Activated T-cell treated with anti-CD3 and anti-CD28 coated beads for 1 hour (primary cell): ENCODE results near the gene SYNE3.

Experiments used
- DNase-seq: peaks from one replicate; pipeline ENCODE4 v3.0.0-alpha.2; 2020; ENCODE audit warnings: low read depth

Gene SYNE3

GRCh38 chr14:95516554-95517181, at the start of gene SYNE3:
TSS of gene SYNE3 (minus strand) at chr14:95516650. CDS start at chr14:95475821, 40,829 bp downstream.
- peak; percentile 42 for DNase-seq

GRCh38 chr14:95564060-95564459, 47.6 kb upstream of the SYNE3 start:
- DNase-seq: no peak

- DNase-seq: no peak
Observed at GRCh38 chr14:95562892-95563685, 46.6 kb upstream of the SYNE3 start.

GRCh38 chr14:95561001-95561412, 44.6 kb upstream of the SYNE3 start:
- DNase-seq: peak; percentile 82

GRCh38 chr14:95559203-95559602, 42.8 kb upstream of the SYNE3 start:
- DNase-seq: no peak

- DNase-seq: no peak
Observed at GRCh38 chr14:95557832-95558231, 41.4 kb upstream of the SYNE3 start.

GRCh38 chr14:95557291-95557690, 40.8 kb upstream of the SYNE3 start:
- DNase-seq: no peak

- no peak for DNase-seq
Observed at GRCh38 chr14:95555053-95555452, 38.6 kb upstream of the SYNE3 start.

- no peak for DNase-seq
Observed at GRCh38 chr14:95553141-95553540, 36.7 kb upstream of the SYNE3 start.

- no peak for DNase-seq
Observed at GRCh38 chr14:95551435-95551834, 35.0 kb upstream of the SYNE3 start.

- DNase-seq: no peak
Observed at GRCh38 chr14:95549656-95550585, 33.5 kb upstream of the SYNE3 start.

- no peak for DNase-seq
Observed at GRCh38 chr14:95548328-95548929, 32.0 kb upstream of the SYNE3 start.

- DNase-seq: no peak
Observed at GRCh38 chr14:95547626-95548327, 31.3 kb upstream of the SYNE3 start.

- no peak for DNase-seq
Observed at GRCh38 chr14:95547272-95547625, 30.8 kb upstream of the SYNE3 start.

- no peak for DNase-seq
Observed at GRCh38 chr14:95545515-95546168, 29.2 kb upstream of the SYNE3 start.

GRCh38 chr14:95544588-95544987, 28.1 kb upstream of the SYNE3 start:
- DNase-seq: no peak

- DNase-seq: no peak
Observed at GRCh38 chr14:95543021-95543420, 26.6 kb upstream of the SYNE3 start.

- DNase-seq: no peak
Observed at GRCh38 chr14:95541932-95542930, 25.8 kb upstream of the SYNE3 start.

GRCh38 chr14:95541346-95541745, 24.9 kb upstream of the SYNE3 start:
- DNase-seq: no peak
